ENCODE data around the gene PCCA.

Gene PCCA

DNA sequence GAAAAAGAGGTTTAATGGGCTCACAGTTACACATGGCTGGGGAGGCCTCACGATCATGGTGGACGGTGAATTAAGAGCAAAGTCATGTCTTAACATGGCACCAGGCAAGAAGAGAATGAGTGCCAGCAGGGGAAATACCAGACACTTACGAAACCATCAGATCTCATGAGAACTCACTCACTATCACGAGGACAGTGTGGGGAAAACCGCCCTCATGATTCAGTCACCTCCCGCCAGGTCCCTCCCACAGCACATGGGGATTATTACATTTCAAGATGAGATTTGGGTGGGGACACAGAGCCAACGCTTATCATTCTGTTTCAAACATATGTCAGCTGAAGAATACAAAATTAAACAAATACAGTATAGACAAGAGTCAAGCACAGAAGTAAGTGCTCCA lies 165.1 kb downstream of the PCCA start:
- no peaks in the 10 kb centered on the region for H3K9me3 ChIP-seq
- H3K27me3 ChIP-seq, result no peaks in the 10 kb centered on the region
- no peak overlapping the region for H3K27ac ChIP-seq
- H3K4me1 ChIP-seq, result no peaks in the 10 kb centered on the region
- no peak for DNase-seq
- H3K4me3 ChIP-seq, result no peak overlapping the region
- TF ChIP-seq, protein P1, sequence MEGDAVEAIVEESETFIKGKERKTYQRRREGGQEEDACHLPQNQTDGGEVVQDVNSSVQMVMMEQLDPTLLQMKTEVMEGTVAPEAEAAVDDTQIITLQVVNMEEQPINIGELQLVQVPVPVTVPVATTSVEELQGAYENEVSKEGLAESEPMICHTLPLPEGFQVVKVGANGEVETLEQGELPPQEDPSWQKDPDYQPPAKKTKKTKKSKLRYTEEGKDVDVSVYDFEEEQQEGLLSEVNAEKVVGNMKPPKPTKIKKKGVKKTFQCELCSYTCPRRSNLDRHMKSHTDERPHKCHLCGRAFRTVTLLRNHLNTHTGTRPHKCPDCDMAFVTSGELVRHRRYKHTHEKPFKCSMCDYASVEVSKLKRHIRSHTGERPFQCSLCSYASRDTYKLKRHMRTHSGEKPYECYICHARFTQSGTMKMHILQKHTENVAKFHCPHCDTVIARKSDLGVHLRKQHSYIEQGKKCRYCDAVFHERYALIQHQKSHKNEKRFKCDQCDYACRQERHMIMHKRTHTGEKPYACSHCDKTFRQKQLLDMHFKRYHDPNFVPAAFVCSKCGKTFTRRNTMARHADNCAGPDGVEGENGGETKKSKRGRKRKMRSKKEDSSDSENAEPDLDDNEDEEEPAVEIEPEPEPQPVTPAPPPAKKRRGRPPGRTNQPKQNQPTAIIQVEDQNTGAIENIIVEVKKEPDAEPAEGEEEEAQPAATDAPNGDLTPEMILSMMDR (IDR thresholded peaks at IDR 0.05), result no peak
- intact Hi-C loops (cut with DNase I; ENCODE audit: low total_unique reads), result no loop called here
- H3K36me3 ChIP-seq, result no peaks in the 10 kb centered on the region

DNA sequence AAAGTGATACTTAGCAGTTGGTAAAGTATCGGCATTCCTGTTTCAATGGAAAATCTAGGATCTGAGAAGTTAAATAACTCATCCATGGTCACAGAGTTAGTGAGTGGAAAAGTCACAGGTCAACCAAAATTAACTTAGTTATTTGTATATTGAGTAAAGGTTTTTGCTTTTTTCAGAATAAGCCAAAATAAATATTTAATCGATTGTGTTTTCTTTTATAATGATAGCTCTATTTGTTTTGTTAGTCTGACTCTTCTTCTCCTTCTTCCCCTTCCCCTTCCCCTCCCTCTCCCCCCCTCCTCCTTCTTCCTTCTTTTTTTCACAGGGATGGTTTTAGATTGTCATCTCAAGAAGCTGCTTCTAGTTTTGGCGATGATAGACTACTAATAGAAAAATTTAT lies 173.5 kb downstream of the PCCA start:
- Histone ChIP-seq H3K27me3 (no peaks in the 10 kb centered on the region), H3K9me3 (no peaks in the 10 kb centered on the region), H3K4me1 (peaks cover 0 to 12% (median 0%) of the 10 kb centered on the region in 4 donors), H3K36me3 (no peaks in the 10 kb centered on the region), H3K27ac (no peak overlapping the region), H3K4me3 (no peak overlapping the region)
- intact Hi-C loops (cut with DNase I; ENCODE audit: low total_unique reads), result no loop called here
- TF ChIP-seq, protein P1 (IDR thresholded peaks at IDR 0.05), result no peak
- DNase-seq, result no peak

DNA sequence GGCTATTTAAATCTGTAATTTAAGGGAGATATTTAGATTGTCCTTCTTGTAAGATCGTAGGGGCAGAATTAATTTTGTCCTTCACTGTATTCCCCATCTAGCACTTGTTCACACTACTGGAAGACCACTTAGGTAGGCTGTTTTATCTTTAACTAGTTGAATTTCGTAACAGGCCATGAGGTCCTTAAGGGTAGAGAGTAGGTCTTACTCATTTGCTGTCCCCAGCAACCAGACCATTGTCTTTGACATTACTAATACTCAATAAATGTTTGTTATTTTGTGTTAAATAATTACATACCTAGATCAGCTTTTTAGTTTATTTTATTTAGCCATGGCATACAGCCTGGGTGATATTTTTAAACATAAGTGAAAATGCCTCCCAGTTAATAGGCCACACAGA lies 177.1 kb downstream of the PCCA start:
- H3K4me3 ChIP-seq, result no peak overlapping the region
- peaks cover 5 to 7% (median 7%) of the 10 kb centered on the region in 3 donors for H3K36me3 ChIP-seq
- TF ChIP-seq, protein P1 (IDR thresholded peaks at IDR 0.05), result no peak
- H3K27me3 ChIP-seq, result no peaks in the 10 kb centered on the region
- H3K4me1 ChIP-seq, result peaks cover 0 to 14% (median 0%) of the 10 kb centered on the region in 4 donors
- H3K9me3 ChIP-seq, result no peaks in the 10 kb centered on the region
- DNase-seq, result no peak
- intact Hi-C loops (cut with DNase I; ENCODE audit: low total_unique reads), result no loop called here
- no peak overlapping the region for H3K27ac ChIP-seq

DNA sequence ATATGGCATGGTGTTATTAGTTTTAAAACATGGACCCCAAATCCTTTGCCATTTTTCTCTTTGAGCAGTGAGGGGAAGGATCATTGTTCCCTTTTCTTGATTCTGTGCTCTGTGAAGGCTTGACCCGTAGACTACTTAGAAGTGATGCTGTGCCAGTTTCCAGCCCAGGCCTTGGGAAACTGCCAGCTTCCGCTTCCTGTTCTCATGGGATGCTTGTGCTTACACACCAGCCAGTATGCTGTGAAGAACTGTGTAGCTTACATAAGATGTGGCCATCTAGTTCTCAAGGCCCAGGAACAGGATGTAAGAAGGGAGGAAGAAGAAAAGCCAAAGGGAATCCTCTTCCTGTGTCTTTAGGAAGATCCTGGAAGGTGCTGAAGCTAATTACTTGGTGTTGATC lies 180.9 kb downstream of the PCCA start:
- H3K27ac ChIP-seq, result no peak overlapping the region
- TF ChIP-seq, protein P1 (IDR thresholded peaks at IDR 0.05), result no peak
- H3K36me3 ChIP-seq, result peaks cover 5 to 7% (median 7%) of the 10 kb centered on the region in 3 donors
- no peaks in the 10 kb centered on the region for H3K9me3 ChIP-seq
- peaks cover 0 to 14% (median 0%) of the 10 kb centered on the region in 4 donors for H3K4me1 ChIP-seq
- DNase-seq, result peak; percentile 73
- no peaks in the 10 kb centered on the region for H3K27me3 ChIP-seq
- H3K4me3 ChIP-seq, result no peak overlapping the region
- intact Hi-C loops (cut with DNase I; ENCODE audit: low total_unique reads), result no loop called here

DNA sequence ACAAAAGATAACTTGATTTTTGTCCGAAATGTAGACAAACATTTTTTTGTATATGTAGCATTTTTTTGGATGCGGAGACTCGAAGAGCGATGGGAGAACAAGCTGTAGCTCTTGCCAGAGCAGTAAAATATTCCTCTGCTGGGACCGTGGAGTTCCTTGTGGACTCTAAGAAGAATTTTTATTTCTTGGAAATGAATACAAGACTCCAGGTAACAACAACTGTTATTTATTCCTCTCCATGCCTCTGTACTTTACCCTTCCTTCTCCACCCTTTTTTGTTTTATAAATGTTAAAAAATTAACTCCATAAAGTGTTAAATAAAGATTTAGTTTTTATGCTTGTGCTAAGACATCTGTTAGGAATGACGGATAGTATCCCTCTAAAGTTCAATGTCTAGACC lies 184.2 kb downstream of the PCCA start:
- TF ChIP-seq, protein P1 (IDR thresholded peaks at IDR 0.05), result no peak
- Histone ChIP-seq H3K9me3 (no peaks in the 10 kb centered on the region), H3K27ac (no peak overlapping the region), H3K4me1 (no peaks in the 10 kb centered on the region), H3K27me3 (no peaks in the 10 kb centered on the region), H3K36me3 (peaks cover 5 to 12% (median 7%) of the 10 kb centered on the region in 3 donors), H3K4me3 (no peak overlapping the region)
- no peak for DNase-seq
- intact Hi-C loops (cut with DNase I; ENCODE audit: low total_unique reads), result no loop called here

DNA sequence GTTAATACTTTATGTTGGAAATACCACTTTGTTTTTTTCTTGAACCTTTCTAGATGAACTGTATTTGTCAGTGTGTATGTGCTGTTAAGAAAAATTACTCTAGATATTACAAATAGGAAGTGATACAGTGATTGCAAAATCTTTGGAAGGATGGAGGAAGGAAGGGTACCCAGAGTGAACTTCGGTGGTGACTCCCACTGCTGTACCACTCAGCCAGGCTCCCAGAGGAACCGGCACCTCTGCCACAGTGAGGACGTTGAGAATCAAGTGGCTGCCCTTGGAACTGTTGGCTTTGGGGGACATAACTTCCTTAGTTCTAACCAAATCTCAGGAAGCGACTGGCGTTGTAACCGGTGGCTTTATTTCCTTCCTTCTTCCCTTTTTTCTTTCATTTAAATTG lies 184.7 kb downstream of the PCCA start:
- Histone ChIP-seq H3K9me3 (no peaks in the 10 kb centered on the region), H3K4me3 (no peak overlapping the region), H3K36me3 (peaks cover 5 to 12% (median 5%) of the 10 kb centered on the region in 3 donors), H3K27ac (no peak overlapping the region), H3K27me3 (no peaks in the 10 kb centered on the region), H3K4me1 (no peaks in the 10 kb centered on the region)
- no peak for DNase-seq
- intact Hi-C loops (cut with DNase I; ENCODE audit: low total_unique reads), result no loop called here
- TF ChIP-seq, protein P1 (IDR thresholded peaks at IDR 0.05), result no peak
